TTC549 (cell line): ENCODE measurements around the gene SLC41A3.
A peak's percentile ranks its signal among the peaks of the same experiment; 100 is the strongest.
"Not testable (repeated sequence)": the region's sequence is repeated elsewhere in the genome, so short reads cannot be mapped to it uniquely, and the experiment has no call there.

Experiments used
- FAIRE-seq: peaks from 2 replicates; lab custom pipeline; 2012; peaks lifted over from hg19 to GRCh38; lab: Jason Lieb, UNC

Gene SLC41A3

GRCh38 chr3:126105691-126106187 is 21.8 kb upstream of the SLC41A3 start:
- no peak for FAIRE-seq

DNA sequence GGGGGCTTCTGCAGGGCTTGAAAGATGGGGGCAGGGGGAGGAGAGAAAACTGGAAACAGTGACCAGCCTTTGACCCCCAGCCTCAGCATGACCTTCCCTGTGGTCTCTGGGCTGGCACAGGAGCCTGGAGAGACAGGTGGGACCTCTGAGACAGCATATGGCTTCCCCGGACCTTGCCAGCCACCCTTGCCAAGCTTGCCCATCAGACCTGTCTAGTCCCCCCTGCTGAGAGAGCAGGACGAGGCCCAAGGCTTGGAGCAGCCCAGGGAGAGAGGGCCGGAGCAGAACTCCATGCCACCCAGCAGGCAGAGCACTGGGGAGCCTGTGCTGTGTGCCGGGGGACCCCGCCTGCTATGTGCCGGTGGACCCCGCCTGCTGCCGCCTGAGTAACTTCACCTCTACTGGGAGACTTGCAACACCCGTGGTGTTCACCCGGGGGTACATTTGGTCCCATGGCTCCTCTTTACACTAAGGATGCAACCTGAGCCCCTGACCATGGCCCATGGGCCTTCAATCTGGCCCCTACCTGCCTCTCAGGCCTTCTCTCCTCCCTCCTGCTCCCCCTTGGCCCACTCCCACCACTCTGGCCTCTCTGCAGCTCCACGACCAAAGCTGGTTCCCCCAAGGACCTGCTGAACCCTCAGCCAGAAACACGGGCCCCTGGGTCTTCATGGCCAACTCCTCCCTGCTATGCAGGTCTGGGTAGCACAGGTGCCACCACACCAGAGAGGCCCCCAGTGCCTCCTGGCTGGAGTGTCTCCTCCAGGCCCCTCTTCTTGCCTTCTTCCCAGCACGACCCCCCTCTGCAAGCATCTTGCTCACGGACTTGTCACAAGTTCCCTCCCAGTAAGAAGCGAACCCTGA is 21.1 kb upstream of the SLC41A3 start:
- FAIRE-seq, result no peak

GRCh38 chr3:126104028-126104635 is 20.2 kb upstream of the SLC41A3 start:
- FAIRE-seq, result no peak

- no peak for FAIRE-seq
Observed at GRCh38 chr3:126103121-126104027, 19.4 kb upstream of the SLC41A3 start.

DNA sequence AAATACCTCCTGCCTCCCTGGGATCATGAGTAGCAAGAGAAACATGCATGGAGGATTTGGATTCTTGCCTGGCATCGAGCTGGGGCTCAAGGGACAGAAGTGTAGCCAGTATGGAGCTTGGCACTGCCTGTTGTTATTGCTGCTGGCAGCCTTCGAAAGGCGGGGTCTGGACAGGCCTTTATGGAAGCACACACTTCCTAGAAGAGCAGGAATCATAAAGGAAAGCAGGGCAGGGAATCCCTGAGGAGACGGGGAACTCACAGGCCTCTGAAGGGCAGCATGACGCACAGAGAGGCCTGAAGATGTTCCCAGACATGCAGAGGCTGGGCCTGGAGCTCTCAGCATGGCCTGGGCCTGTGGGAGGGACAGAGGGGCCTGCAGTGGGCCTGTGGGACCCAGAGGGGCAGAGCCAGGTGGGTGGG is 18.6 kb upstream of the SLC41A3 start:
- FAIRE-seq, result no peak

GRCh38 chr3:126102011-126102410 is 18.1 kb upstream of the SLC41A3 start:
- FAIRE-seq, result no peak

DNA sequence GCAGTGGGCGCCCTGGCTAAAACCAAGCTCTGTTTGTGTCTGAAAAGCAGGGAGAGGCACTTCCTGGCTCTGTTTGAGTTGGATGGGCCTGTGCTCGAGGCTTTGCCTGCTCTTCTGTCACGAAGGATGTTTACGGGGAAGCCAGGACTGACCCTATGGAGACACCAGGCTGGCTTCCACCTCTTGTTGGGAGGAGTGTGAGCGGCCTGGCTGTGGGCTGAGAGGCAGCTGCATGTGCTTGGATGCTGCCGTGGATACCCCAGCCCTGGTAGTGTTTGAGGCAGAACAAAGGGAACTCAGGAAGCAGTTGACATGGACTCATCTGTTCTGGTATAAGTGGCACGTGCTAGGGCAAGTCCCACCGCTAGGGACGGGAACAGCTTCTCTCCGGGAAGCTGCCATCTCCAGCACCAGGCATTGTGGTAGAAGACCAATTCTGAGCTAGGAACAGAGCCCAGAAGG is 17.6 kb upstream of the SLC41A3 start:
- FAIRE-seq, result no peak

- FAIRE-seq, result no peak
Observed at GRCh38 chr3:126100634-126101301, 16.8 kb upstream of the SLC41A3 start.

DNA sequence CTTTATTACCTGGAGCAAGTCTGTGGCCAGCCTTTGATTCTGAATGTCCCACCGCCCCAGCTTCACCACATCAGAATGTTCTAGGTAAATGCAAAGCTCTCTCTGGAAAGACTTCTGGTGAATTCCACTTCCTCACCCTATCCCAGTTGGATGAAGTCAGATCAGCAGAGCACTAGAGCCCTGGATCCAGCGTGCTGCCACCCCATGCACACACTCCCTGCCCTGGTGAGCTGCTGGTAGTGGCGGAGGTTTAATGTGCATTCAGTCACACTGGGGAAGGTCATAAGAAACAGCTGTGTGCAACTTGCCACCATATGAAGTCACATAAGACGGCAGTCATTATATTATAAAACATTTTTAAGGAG is 16.3 kb upstream of the SLC41A3 start:
- FAIRE-seq, result no peak

DNA sequence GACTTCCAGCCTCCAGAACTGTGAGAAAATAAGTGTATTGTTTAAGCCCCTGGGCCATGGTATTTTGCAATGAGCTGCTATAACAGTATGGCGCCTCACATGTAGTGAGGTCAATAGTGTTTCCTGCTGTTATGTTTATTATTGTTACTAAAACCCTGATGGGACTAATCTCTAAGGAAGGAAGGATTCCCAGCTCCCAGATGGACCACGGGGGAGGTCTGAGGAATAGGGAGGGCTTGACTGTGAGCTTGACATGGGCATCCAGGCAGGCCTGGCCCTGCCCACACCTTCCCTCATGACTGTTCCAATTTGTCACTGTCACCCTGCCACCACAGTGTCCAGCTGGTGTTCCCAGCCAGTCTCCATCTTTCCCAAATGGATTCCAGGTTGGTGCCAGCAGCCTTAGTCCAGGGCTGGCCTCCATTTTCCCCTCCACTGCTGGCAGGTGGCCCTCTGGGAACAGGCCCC is 14.5 kb upstream of the SLC41A3 start:
- no peak for FAIRE-seq

- no peak for FAIRE-seq
Observed at GRCh38 chr3:126097801-126098200, 13.9 kb upstream of the SLC41A3 start.

DNA sequence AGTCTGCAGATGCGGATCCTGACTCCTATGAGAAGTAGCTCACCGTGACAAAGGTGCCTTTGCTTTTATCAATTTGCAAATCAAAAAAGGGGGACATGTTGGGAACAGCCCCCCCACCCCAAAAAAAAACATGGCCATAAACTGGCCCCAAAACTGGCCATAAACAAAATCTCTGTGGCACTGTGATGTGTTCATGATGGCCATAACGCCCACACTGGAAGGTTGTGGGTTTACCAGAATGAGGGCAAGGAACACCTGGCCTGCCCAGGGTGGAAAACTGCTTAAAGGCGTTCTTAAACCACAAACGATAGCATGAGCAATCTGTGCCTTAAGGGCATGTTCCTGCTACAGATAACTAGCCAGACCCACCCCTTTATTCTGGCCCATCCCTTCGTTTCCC is 12.3 kb upstream of the SLC41A3 start:
- FAIRE-seq, result not testable (repeated sequence)

DNA sequence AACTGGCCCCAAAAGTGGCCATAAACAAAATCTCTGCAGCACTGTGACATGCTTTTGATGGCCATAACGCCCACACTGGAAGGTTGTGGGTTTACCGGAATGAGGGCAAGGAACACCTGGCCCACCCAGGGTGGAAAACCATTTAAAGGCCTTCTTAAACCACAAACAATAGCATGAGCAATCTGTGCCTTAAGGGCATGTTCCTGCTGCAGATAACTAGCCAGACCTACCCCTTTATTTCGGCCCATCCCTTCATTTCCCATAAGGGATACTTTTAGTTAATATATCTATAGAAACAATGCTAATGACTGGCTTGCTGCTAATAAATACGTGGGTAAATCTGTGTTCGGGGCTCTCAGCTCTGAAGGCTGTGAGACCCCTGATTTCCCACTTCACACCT is 8.2 kb upstream of the SLC41A3 start:
- not testable (repeated sequence) for FAIRE-seq

- FAIRE-seq, result peak; percentile 53
Observed at GRCh38 chr3:126087552-126088175, 3.7 kb upstream of the SLC41A3 start.

DNA sequence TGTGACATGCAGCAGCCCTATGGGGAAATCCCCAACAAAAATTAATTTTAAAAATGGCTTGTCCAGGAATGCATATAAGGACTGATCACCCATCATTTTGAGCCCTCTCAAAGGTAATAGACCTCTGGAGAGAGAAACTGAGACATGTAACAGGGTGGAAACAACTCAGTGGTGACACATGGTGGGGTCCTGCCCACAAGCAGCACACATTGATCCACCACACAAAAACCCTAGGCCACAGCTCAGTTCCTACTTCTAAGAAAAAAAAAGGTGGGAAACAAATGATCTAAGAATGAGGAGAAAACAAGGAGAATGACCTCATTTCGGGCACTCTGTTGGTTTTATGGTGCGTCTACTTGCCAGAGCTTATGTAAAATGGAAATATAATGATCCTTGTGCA is 1.9 kb upstream of the SLC41A3 start:
- no peak for FAIRE-seq

- no peak for FAIRE-seq
Observed at GRCh38 chr3:126085276-126085675, 1.4 kb upstream of the SLC41A3 start.

GRCh38 chr3:126084768-126085180 is 850 bp upstream of the SLC41A3 start:
- no peak for FAIRE-seq

GRCh38 chr3:126083511-126083912 is 412 bp downstream of the SLC41A3 start:
- no peak for FAIRE-seq

GRCh38 chr3:126083138-126083445 is 832 bp downstream of the SLC41A3 start:
- no peak for FAIRE-seq

GRCh38 chr3:126082362-126083137 is 1.4 kb downstream of the SLC41A3 start:
- no peak for FAIRE-seq
